GM19372 (cell line): ENCODE results near the gene MSLN.
A peak's percentile ranks its signal among the peaks of the same experiment; 100 is the strongest.
"Not testable (repeated sequence)": the region's sequence is repeated elsewhere in the genome, so short reads cannot be mapped to it uniquely, and the experiment has no call there.

Experiments used
- ATAC-seq: cut with Tn5 transposase; IDR thresholded peaks from one replicate; pipeline ENCODE4 v1.9.1; 2021; ENCODE audit warnings: mild to moderate bottlenecking, low read depth, moderate library complexity; ENCODE audit not compliant: unreplicated experiment

The MSLN gene

GRCh38 chr16:760545-761343, at the start of gene MSLN:
Gene MSLN, plus strand, starts transcription at chr16:760734. Its CDS starts 1,947 bp downstream, at chr16:762681.
- ATAC-seq = no peak

GRCh38 chr16:711084-711483, 49.5 kb upstream of the MSLN start:
- ATAC-seq = no peak

GRCh38 chr16:711548-712320, 48.8 kb upstream of the MSLN start:
- ATAC-seq = no peak

GRCh38 chr16:712740-713250, 47.7 kb upstream of the MSLN start:
- not testable (repeated sequence) for ATAC-seq

GRCh38 chr16:714079-714478, 46.5 kb upstream of the MSLN start:
- ATAC-seq = no peak

GRCh38 chr16:714558-715476, 45.7 kb upstream of the MSLN start, which contains the start of gene METRN:
Gene METRN, plus strand, starts transcription at chr16:715118. Its CDS starts 172 bp downstream, at chr16:715290.
- ATAC-seq = peak; percentile 69

GRCh38 chr16:715477-716199, 44.9 kb upstream of the MSLN start:
- peak; percentile 16 for ATAC-seq

- no peak for ATAC-seq
These were observed 44.4 kb upstream of the MSLN start for GRCh38 chr16:716200-716568.

GRCh38 chr16:716768-717325, 43.7 kb upstream of the MSLN start:
- no peak for ATAC-seq

- ATAC-seq = no peak
These were observed 42.9 kb upstream of the MSLN start for GRCh38 chr16:717450-718245.

GRCh38 chr16:718389-718788, 42.1 kb upstream of the MSLN start:
- no peak for ATAC-seq

GRCh38 chr16:718922-719321, 41.6 kb upstream of the MSLN start:
- ATAC-seq = no peak

GRCh38 chr16:719815-720446, 40.6 kb upstream of the MSLN start:
- no peak for ATAC-seq

GRCh38 chr16:720447-720989, 40.0 kb upstream of the MSLN start:
- ATAC-seq = peak; percentile 19

GRCh38 chr16:720990-721764, 39.4 kb upstream of the MSLN start, which contains the start of gene ANTKMT:
Gene ANTKMT, plus strand, starts transcription at chr16:721146. Its CDS starts 129 bp downstream, at chr16:721275.
- ATAC-seq = peak; percentile 74

- ATAC-seq = no peak
These were observed 38.6 kb upstream of the MSLN start for GRCh38 chr16:721765-722540.
